T47D (cell line): ENCODE measurements around the gene BIK.
A peak's percentile ranks its signal among the peaks of the same experiment; 100 is the strongest.

Source experiments
- DNase-seq, 2 experiments: peaks; one replicate each; pipeline versions ENCODE4 v3.0.0 to v3.0.0-alpha.2; 2011 to 2012; ENCODE audit warnings: low read depth in 1 of 2, low spot score in 1 of 2
- JUND ChIP-seq: IDR thresholded peaks from 2 replicates; pipeline ENCODE4 v1.6.1; 2012; ENCODE audit warnings: low read depth
- in situ Hi-C: cut with HindIII; loops from 2 replicates; pipeline ENCODE4 v1.10.0; 2016; ENCODE audit warnings: low sequenced_read_pairs, low pct_unique_long_range_greater_than_20kb

BIK gene

DNA sequence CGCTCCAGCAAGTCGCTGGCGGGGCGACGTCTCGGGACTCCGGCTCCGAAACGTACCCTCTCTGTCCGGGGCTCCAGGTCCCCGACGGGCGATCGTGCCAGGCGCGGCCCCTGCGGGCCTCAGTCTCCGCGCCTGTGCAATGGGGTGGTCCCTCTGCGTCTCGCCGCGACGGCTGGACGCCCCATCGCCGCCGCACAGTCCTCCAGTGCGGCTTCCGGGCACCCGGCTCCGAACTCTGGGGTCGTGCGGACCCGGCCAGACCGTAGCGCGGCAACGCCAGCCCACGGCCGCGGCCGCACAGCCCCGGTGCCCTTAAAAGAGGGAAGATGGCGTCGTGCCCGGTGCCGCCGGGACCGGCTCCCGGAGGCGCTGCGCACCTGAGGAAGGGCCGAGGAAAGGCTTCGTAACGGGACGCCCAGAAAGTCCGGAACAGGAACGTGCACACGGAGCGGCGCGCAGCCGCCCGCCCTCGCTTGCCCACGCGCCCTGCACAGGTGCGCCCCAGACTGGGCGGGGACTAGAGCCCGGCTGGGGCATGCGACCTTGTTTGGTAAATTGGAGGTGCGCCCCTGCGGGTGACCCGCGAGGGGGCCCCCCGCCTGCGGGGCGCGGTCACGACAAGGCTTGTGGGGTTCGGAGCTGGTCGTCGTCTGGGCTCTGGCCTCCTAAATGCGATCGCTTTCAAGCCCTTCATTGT lies 525 bp downstream of the BIK start:
- TF ChIP-seq JUND: no peak
- peak in 1 of 2 experiments; percentile 63 for DNase-seq
- in situ Hi-C loops: no loop called here

GRCh38 chr22:43113526-43114251 lies 3.1 kb downstream of the BIK start:
- in situ Hi-C loops: no loop called here
- DNase-seq: peak in 1 of 2 experiments; percentile 65
- no peak for TF ChIP-seq JUND

GRCh38 chr22:43114958-43115357 lies 4.4 kb downstream of the BIK start:
- in situ Hi-C loops: no loop called here
- TF ChIP-seq JUND: no peak
- DNase-seq: peak; percentile 51 to 84

GRCh38 chr22:43116932-43117331 lies 6.4 kb downstream of the BIK start:
- in situ Hi-C loops: no loop called here
- no peak for DNase-seq
- no peak for TF ChIP-seq JUND

- DNase-seq: no peak
- TF ChIP-seq JUND: no peak
- in situ Hi-C loops: no loop called here
These were observed 7.7 kb downstream of the BIK start for GRCh38 chr22:43118024-43118849.

DNA sequence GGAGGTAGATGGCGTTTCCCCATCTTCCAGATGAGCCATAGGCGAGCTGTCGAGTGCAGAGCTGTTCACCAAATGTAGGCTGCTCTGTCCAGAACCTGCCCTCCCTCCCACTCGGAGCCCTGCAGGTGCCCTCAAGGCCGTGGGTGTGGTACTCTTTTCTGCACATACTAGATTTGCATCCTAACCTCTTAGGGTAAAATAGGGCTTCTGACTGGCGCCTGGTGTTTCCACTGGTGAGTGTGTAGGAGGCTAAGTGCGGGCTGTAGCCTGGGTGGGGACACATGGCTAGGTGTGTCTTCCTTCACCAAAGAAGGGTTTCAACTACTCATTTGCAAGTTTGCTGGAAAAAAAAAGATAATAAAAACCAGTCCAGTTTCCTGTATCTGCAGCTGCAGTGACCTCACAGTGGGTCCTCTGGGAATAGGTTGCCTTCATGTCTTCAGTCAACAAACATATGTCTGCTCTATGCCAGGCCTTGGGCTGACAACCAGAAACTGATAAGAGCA lies 8.5 kb downstream of the BIK start:
- TF ChIP-seq JUND: no peak
- no peak for DNase-seq
- in situ Hi-C loops: no loop called here

GRCh38 chr22:43126501-43127165 lies 16.1 kb downstream of the BIK start:
- TF ChIP-seq JUND: no peak
- in situ Hi-C loops: no loop called here

DNA sequence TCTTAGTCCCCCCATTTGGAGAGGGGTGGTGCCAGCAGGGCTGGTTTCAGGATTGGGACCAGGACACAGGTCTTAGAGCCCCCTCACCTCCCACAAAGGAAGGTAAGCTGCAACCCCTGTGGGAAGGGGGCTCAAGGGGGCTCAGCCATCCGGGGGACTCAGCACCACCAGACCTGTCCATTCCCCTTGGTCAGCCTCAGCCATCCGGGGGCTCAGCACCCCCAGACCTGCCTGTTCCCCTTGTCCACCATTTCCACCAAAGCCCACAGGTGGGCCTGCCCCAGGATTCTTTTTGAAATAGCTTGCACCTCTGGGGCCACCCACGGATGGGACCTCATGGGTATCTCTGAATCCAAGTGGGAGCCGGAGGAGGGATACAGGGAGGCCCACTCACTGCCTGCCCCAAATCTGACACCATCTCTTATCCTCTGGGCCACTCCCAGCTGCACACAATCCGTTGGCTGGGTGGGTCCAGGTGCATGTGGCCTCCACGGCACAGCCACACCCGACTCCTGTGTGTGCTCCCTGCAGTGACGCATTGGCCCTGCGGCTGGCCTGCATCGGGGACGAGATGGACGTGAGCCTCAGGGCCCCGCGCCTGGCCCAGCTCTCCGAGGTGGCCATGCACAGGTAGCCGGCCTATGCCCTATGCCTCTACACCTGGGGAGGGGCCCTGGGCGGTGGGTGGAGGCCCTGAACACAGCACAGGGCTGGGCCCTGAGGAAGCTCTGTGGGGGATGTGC lies 16.8 kb downstream of the BIK start:
- in situ Hi-C loops: no loop called here
- TF ChIP-seq JUND: no peak
- no peak for DNase-seq

More at GRCh38 chr22:43126501-43127165, 16.1 kb downstream of the BIK start:
- no peak for DNase-seq

GRCh38 chr22:43128116-43128515 lies 17.6 kb downstream of the BIK start:
- no peak for TF ChIP-seq JUND
- no peak for DNase-seq
- in situ Hi-C loops: no loop called here

- in situ Hi-C loops: no loop called here
- no peak for DNase-seq
- TF ChIP-seq JUND: no peak
These were observed 18.4 kb downstream of the BIK start for GRCh38 chr22:43128928-43129424.
